Measurements from ENCODE around the gene LYSMD3.
A peak's percentile ranks its signal among the peaks of the same experiment; 100 is the strongest.

The LYSMD3 gene

GRCh38 chr5:90547072-90547536, 17.7 kb upstream of the LYSMD3 start:
- Histone ChIP-seq H3K4me3 (ENCODE audit: low read depth, low read length) (no peak overlapping the region), H3K9me3 (ENCODE audit: control insufficient read depth, insufficient read depth, low read length) (no peaks in the 10 kb centered on the region), H3K9ac (ENCODE audit: low read depth, low read length) (no peak overlapping the region), H3K36me3 (ENCODE audit: control insufficient read depth, insufficient read depth, low read length) (no peaks in the 10 kb centered on the region), H3K27me3 (ENCODE audit: control insufficient read depth, insufficient read depth, low read length) (no peaks in the 10 kb centered on the region), H3K4me1 (ENCODE audit: control insufficient read depth, insufficient read depth, low read length) (peaks cover 26% of the 10 kb centered on the region)

- Histone ChIP-seq H3K4me1 (ENCODE audit: control insufficient read depth, insufficient read depth, low read length) (peaks cover 26% of the 10 kb centered on the region), H3K9ac (ENCODE audit: low read depth, low read length) (no peak overlapping the region), H3K9me3 (ENCODE audit: control insufficient read depth, insufficient read depth, low read length) (no peaks in the 10 kb centered on the region), H3K4me3 (ENCODE audit: low read depth, low read length) (no peak overlapping the region), H3K36me3 (ENCODE audit: control insufficient read depth, insufficient read depth, low read length) (no peaks in the 10 kb centered on the region), H3K27me3 (ENCODE audit: control insufficient read depth, insufficient read depth, low read length) (no peaks in the 10 kb centered on the region)
These were observed 16.9 kb upstream of the LYSMD3 start for GRCh38 chr5:90546216-90546837.

GRCh38 chr5:90545511-90545910, 16.1 kb upstream of the LYSMD3 start:
- Histone ChIP-seq H3K4me3 (ENCODE audit: low read depth, low read length) (no peak overlapping the region), H3K27me3 (ENCODE audit: control insufficient read depth, insufficient read depth, low read length) (no peaks in the 10 kb centered on the region), H3K9ac (ENCODE audit: low read depth, low read length) (no peak overlapping the region), H3K36me3 (ENCODE audit: control insufficient read depth, insufficient read depth, low read length) (no peaks in the 10 kb centered on the region), H3K4me1 (ENCODE audit: control insufficient read depth, insufficient read depth, low read length) (peaks cover 26% of the 10 kb centered on the region), H3K9me3 (ENCODE audit: control insufficient read depth, insufficient read depth, low read length) (no peaks in the 10 kb centered on the region)

- Histone ChIP-seq H3K36me3 (ENCODE audit: control insufficient read depth, insufficient read depth, low read length) (no peaks in the 10 kb centered on the region), H3K9ac (ENCODE audit: low read depth, low read length) (no peak overlapping the region), H3K27me3 (ENCODE audit: control insufficient read depth, insufficient read depth, low read length) (no peaks in the 10 kb centered on the region), H3K9me3 (ENCODE audit: control insufficient read depth, insufficient read depth, low read length) (no peaks in the 10 kb centered on the region), H3K4me1 (ENCODE audit: control insufficient read depth, insufficient read depth, low read length) (peaks cover 20% of the 10 kb centered on the region), H3K4me3 (ENCODE audit: low read depth, low read length) (no peak overlapping the region)
These were observed 13.6 kb upstream of the LYSMD3 start for GRCh38 chr5:90542827-90543519.

GRCh38 chr5:90534922-90535321, 5.5 kb upstream of the LYSMD3 start:
- Histone ChIP-seq H3K9me3 (ENCODE audit: control insufficient read depth, insufficient read depth, low read length) (no peaks in the 10 kb centered on the region), H3K9ac (ENCODE audit: low read depth, low read length) (no peak overlapping the region), H3K4me1 (ENCODE audit: control insufficient read depth, insufficient read depth, low read length) (peaks cover 4% of the 10 kb centered on the region), H3K4me3 (ENCODE audit: low read depth, low read length) (no peak overlapping the region), H3K36me3 (ENCODE audit: control insufficient read depth, insufficient read depth, low read length) (no peaks in the 10 kb centered on the region), H3K27me3 (ENCODE audit: control insufficient read depth, insufficient read depth, low read length) (no peaks in the 10 kb centered on the region)

- Histone ChIP-seq H3K27me3 (ENCODE audit: control insufficient read depth, insufficient read depth, low read length) (no peaks in the 10 kb centered on the region), H3K9me3 (ENCODE audit: control insufficient read depth, insufficient read depth, low read length) (no peaks in the 10 kb centered on the region), H3K9ac (ENCODE audit: low read depth, low read length) (no peak overlapping the region), H3K4me1 (ENCODE audit: control insufficient read depth, insufficient read depth, low read length) (peaks cover 4% of the 10 kb centered on the region), H3K4me3 (ENCODE audit: low read depth, low read length) (no peak overlapping the region), H3K36me3 (ENCODE audit: control insufficient read depth, insufficient read depth, low read length) (no peaks in the 10 kb centered on the region)
These were observed 4.4 kb upstream of the LYSMD3 start for GRCh38 chr5:90533794-90534193.

GRCh38 chr5:90530736-90531487, 1.5 kb upstream of the LYSMD3 start:
- no peaks in the 10 kb centered on the region for H3K9me3 ChIP-seq (ENCODE audit: control insufficient read depth, insufficient read depth, low read length)
- H3K27me3 ChIP-seq (ENCODE audit: control insufficient read depth, insufficient read depth, low read length): no peaks in the 10 kb centered on the region
- H3K4me3 ChIP-seq (ENCODE audit: low read depth, low read length): peak overlapping the region; percentile 99
- H3K4me1 ChIP-seq (ENCODE audit: control insufficient read depth, insufficient read depth, low read length): peaks cover 9% of the 10 kb centered on the region
- H3K36me3 ChIP-seq (ENCODE audit: control insufficient read depth, insufficient read depth, low read length): no peaks in the 10 kb centered on the region
- H3K9ac ChIP-seq (ENCODE audit: low read depth, low read length): no peak overlapping the region

- H3K36me3 ChIP-seq (ENCODE audit: control insufficient read depth, insufficient read depth, low read length): no peaks in the 10 kb centered on the region
These were observed 724 bp upstream of the LYSMD3 start for GRCh38 chr5:90529939-90530677.

GRCh38 chr5:90528601-90529193, 687 bp downstream of the LYSMD3 start:
- Histone ChIP-seq H3K4me3 (ENCODE audit: low read depth, low read length) (peak overlapping the region; percentile 99), H3K36me3 (ENCODE audit: control insufficient read depth, insufficient read depth, low read length) (no peaks in the 10 kb centered on the region), H3K4me1 (ENCODE audit: control insufficient read depth, insufficient read depth, low read length) (peaks cover 9% of the 10 kb centered on the region), H3K9me3 (ENCODE audit: control insufficient read depth, insufficient read depth, low read length) (no peaks in the 10 kb centered on the region), H3K27me3 (ENCODE audit: control insufficient read depth, insufficient read depth, low read length) (no peaks in the 10 kb centered on the region), H3K9ac (ENCODE audit: low read depth, low read length) (peak overlapping the region; percentile 62)

More at GRCh38 chr5:90529939-90530677, 724 bp upstream of the LYSMD3 start:
- H3K9ac ChIP-seq (ENCODE audit: low read depth, low read length): peak overlapping the region; percentile 93
- H3K4me3 ChIP-seq (ENCODE audit: low read depth, low read length): peak overlapping the region; percentile 99
- H3K27me3 ChIP-seq (ENCODE audit: control insufficient read depth, insufficient read depth, low read length): no peaks in the 10 kb centered on the region
- peaks cover 9% of the 10 kb centered on the region for H3K4me1 ChIP-seq (ENCODE audit: control insufficient read depth, insufficient read depth, low read length)
- H3K9me3 ChIP-seq (ENCODE audit: control insufficient read depth, insufficient read depth, low read length): no peaks in the 10 kb centered on the region

- Histone ChIP-seq H3K36me3 (ENCODE audit: control insufficient read depth, insufficient read depth, low read length) (peaks cover 3% of the 10 kb centered on the region), H3K4me3 (ENCODE audit: low read depth, low read length) (no peak overlapping the region), H3K27me3 (ENCODE audit: control insufficient read depth, insufficient read depth, low read length) (no peaks in the 10 kb centered on the region), H3K9me3 (ENCODE audit: control insufficient read depth, insufficient read depth, low read length) (no peaks in the 10 kb centered on the region), H3K4me1 (ENCODE audit: control insufficient read depth, insufficient read depth, low read length) (no peaks in the 10 kb centered on the region), H3K9ac (ENCODE audit: low read depth, low read length) (no peak overlapping the region)
These were observed 10.3 kb downstream of the LYSMD3 start for GRCh38 chr5:90519081-90519480.

GRCh38 chr5:90518661-90519060, 10.7 kb downstream of the LYSMD3 start:
- no peaks in the 10 kb centered on the region for H3K4me1 ChIP-seq (ENCODE audit: control insufficient read depth, insufficient read depth, low read length)
- no peaks in the 10 kb centered on the region for H3K9me3 ChIP-seq (ENCODE audit: control insufficient read depth, insufficient read depth, low read length)

More at GRCh38 chr5:90518661-90519060, 10.7 kb downstream of the LYSMD3 start:
- Histone ChIP-seq H3K4me3 (ENCODE audit: low read depth, low read length) (no peak overlapping the region), H3K36me3 (ENCODE audit: control insufficient read depth, insufficient read depth, low read length) (peaks cover 3% of the 10 kb centered on the region), H3K9ac (ENCODE audit: low read depth, low read length) (no peak overlapping the region), H3K27me3 (ENCODE audit: control insufficient read depth, insufficient read depth, low read length) (no peaks in the 10 kb centered on the region)

Data from iPS-15b (cell line).